Gastroesophageal sphincter (tissue), 3 donors: ENCODE results near the gene LBX1.

Experiments used
- CTCF ChIP-seq, 4 experiments: fragments of 200-600 bp in 2 of 4; fragments of 450-650 bp in 2 of 4; sonication (generic) in 1 of 4; IDR thresholded peaks; one replicate each; pipeline ENCODE4 v1.5.1; 2017 to 2019; ENCODE audit warnings: antibody characterized with exemption in 4 of 4, mild to moderate bottlenecking in 2 of 4, moderate library complexity in 2 of 4
- POLR2AphosphoS5 ChIP-seq: sonication (generic); formaldehyde crosslinking; IDR thresholded peaks from one replicate; pipeline ENCODE4 v1.6.1; 2017; ENCODE audit warnings: antibody characterized with exemption

GRCh38 chr10:101215397-101216206 is 13.7 kb downstream of the LBX1 start:
- TF ChIP-seq CTCF (IDR thresholded peaks at IDR 0.05) (no peak), POLR2AphosphoS5 (no peak)
